Measurements from ENCODE around the gene MAD2L2. TPM values are rescaled to one million over a fixed set of nuclear protein-coding genes. Genes with fewer than 3 reads are reported as not detected.
A peak's percentile ranks its signal among the peaks of the same experiment; 100 is the strongest.

The MAD2L2 gene
- total RNA-seq (43.4 and 48.9 TPM in 2 replicates), polyA plus RNA-seq (35.0 and 59.3 TPM in 2 replicates), polyA minus RNA-seq (ENCODE audit: low replicate concordance) (37.9 and 54.5 TPM in 2 replicates)
- 41.8 and 67.1 TPM in 2 replicates for polyA plus RNA-seq (2012)

GRCh38 chr1:11681071-11681771 lies at the start of gene MAD2L2:
MAD2L2 (minus strand) TSS chr1:11681148; CDS start chr1:11680601, 547 bp downstream.
- DNase-seq (ENCODE audit: low read depth in 2 of 2): peak; percentile 71 to 74
- no peak for TF ChIP-seq CTCF (conservative IDR thresholded peaks at IDR 0.05 in 1 of 2, IDR thresholded peaks at IDR 0.05 in 1 of 2; ENCODE audit: low read depth in 1 of 2, low read length in 2 of 2)
- no peak for TF ChIP-seq EZH2 (IDR thresholded peaks at IDR 0.05; ENCODE audit: low read length, missing control alignments)

GRCh38 chr1:11730429-11730891 lies 49.5 kb upstream of the MAD2L2 start:
- Histone ChIP-seq H3K4me1 (ENCODE audit: control insufficient read depth, extremely low read depth, insufficient read depth, low read length) (peaks cover 9% of the 10 kb centered on the region), H3K9me3 (ENCODE audit: control insufficient read depth, insufficient read depth, low read depth, low read length) (no peaks in the 10 kb centered on the region), H3K27ac (ENCODE audit: insufficient read depth, low read length) (peak overlapping the region; percentile 47), H3K9ac (ENCODE audit: insufficient read depth, low read length) (no peak overlapping the region), H3K4me2 (ENCODE audit: extremely low read depth, insufficient read depth, low read length) (no peak overlapping the region), H3K79me2 (ENCODE audit: control insufficient read depth, insufficient read depth, low read length) (no peaks in the 10 kb centered on the region), H2AFZ (ENCODE audit: low read length) (peak overlapping the region; percentile 73), H4K20me1 (ENCODE audit: control insufficient read depth, extremely low read depth, insufficient read depth, low read length) (no peaks in the 10 kb centered on the region), H3K36me3 (ENCODE audit: control insufficient read depth, insufficient read depth, low read length) (no peaks in the 10 kb centered on the region), H3K27me3 (ENCODE audit: control insufficient read depth, insufficient read depth, low read length) (no peaks in the 10 kb centered on the region), H3K4me3 (replicated peaks in 1 of 4; ENCODE audit: control extremely low read depth in 1 of 4, insufficient read depth in 1 of 4, low read depth in 3 of 4, low read length in 4 of 4) (peak overlapping the region in 1 of 4 experiments; percentile 19)
- no peak for TF ChIP-seq CTCF (conservative IDR thresholded peaks at IDR 0.05 in 1 of 2, IDR thresholded peaks at IDR 0.05 in 1 of 2; ENCODE audit: low read depth in 1 of 2, low read length in 2 of 2)
- peak in 1 of 2 donors; percentile 57 for DNase-seq (ENCODE audit: low read depth in 2 of 2)

More at GRCh38 chr1:11681071-11681771, at the start of gene MAD2L2:
- H3K36me3 ChIP-seq (ENCODE audit: control insufficient read depth, insufficient read depth, low read length): no peaks in the 10 kb centered on the region
- H3K4me2 ChIP-seq (ENCODE audit: extremely low read depth, insufficient read depth, low read length): peak within 1 kb of the TSS; percentile 95
- H3K4me1 ChIP-seq (ENCODE audit: control insufficient read depth, extremely low read depth, insufficient read depth, low read length): peaks cover 6% of the 10 kb centered on the region
- H3K4me3 ChIP-seq (replicated peaks in 1 of 4; ENCODE audit: control extremely low read depth in 1 of 4, insufficient read depth in 1 of 4, low read depth in 3 of 4, low read length in 4 of 4): peak within 1 kb of the TSS; percentile 67 to 90 (median 80)
- no peaks in the 10 kb centered on the region for H3K79me2 ChIP-seq (ENCODE audit: control insufficient read depth, insufficient read depth, low read length)
- H3K9ac ChIP-seq (ENCODE audit: insufficient read depth, low read length): peak within 1 kb of the TSS; percentile 83
- H3K27me3 ChIP-seq (ENCODE audit: control insufficient read depth, insufficient read depth, low read length): peaks cover 3% of the 10 kb centered on the region
- H4K20me1 ChIP-seq (ENCODE audit: control insufficient read depth, extremely low read depth, insufficient read depth, low read length): no peaks in the 10 kb centered on the region
- peak within 1 kb of the TSS; percentile 93 for H2AFZ ChIP-seq (ENCODE audit: low read length)
- H3K27ac ChIP-seq (ENCODE audit: insufficient read depth, low read length): peak within 1 kb of the TSS; percentile 86
- no peaks in the 10 kb centered on the region for H3K9me3 ChIP-seq (ENCODE audit: control insufficient read depth, insufficient read depth, low read depth, low read length)

GRCh38 chr1:11729498-11730428 lies 48.8 kb upstream of the MAD2L2 start:
- Histone ChIP-seq H3K9ac (ENCODE audit: insufficient read depth, low read length) (no peak overlapping the region), H3K9me3 (ENCODE audit: control insufficient read depth, insufficient read depth, low read depth, low read length) (no peaks in the 10 kb centered on the region), H3K36me3 (ENCODE audit: control insufficient read depth, insufficient read depth, low read length) (no peaks in the 10 kb centered on the region), H3K4me3 (replicated peaks in 1 of 4; ENCODE audit: control extremely low read depth in 1 of 4, insufficient read depth in 1 of 4, low read depth in 3 of 4, low read length in 4 of 4) (no peak overlapping the region), H3K27me3 (ENCODE audit: control insufficient read depth, insufficient read depth, low read length) (no peaks in the 10 kb centered on the region), H3K4me2 (ENCODE audit: extremely low read depth, insufficient read depth, low read length) (no peak overlapping the region), H2AFZ (ENCODE audit: low read length) (no peak overlapping the region), H4K20me1 (ENCODE audit: control insufficient read depth, extremely low read depth, insufficient read depth, low read length) (no peaks in the 10 kb centered on the region), H3K4me1 (ENCODE audit: control insufficient read depth, extremely low read depth, insufficient read depth, low read length) (peaks cover 9% of the 10 kb centered on the region), H3K79me2 (ENCODE audit: control insufficient read depth, insufficient read depth, low read length) (no peaks in the 10 kb centered on the region), H3K27ac (ENCODE audit: insufficient read depth, low read length) (no peak overlapping the region)
- peak in 1 of 2 donors; percentile 49 for DNase-seq (ENCODE audit: low read depth in 2 of 2)
- no peak for TF ChIP-seq EZH2 (IDR thresholded peaks at IDR 0.05; ENCODE audit: low read length, missing control alignments)
- TF ChIP-seq CTCF (conservative IDR thresholded peaks at IDR 0.05 in 1 of 2, IDR thresholded peaks at IDR 0.05 in 1 of 2; ENCODE audit: low read depth in 1 of 2, low read length in 2 of 2): no peak

All from fibroblast of lung (primary cell).